ENCODE measurements around the gene ODF4.

DNA sequence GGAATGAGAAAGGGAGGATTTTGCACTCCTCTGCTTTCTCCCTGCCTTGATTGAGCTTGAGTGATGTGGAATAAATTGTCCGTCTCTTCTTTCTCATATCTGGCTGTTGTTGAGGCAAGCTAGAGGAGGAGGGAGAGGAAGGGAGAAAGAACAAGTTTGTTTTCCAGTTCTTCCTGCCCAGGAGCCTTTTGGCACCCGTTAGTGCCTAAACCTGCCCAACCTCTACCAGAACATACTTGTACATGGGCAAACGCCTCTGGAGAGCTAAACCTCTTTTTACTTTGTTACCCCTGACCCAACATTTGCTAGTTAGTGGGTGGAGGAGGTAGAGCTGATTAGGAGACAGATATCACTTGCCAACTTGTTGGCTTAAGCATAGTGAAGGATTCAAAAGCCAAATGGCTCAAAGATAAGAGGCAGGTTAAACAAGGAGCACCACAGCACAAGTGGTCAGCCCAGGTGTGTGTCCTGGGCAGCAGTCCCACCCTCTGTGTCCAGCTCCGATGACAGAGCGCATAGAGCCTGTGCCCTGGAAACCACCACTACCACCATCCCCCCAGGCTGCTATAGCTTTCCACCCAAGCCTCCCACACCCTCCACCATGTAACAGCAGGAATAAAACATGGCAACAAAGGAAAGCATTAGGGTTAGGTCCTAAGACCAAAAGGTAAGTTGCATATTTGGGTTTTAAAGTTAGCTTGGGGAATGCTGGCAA is 6.5 kb downstream of the ODF4 start:
- TF ChIP-seq CTCF (IDR thresholded peaks at IDR 0.05; ENCODE audit: insufficient read depth, low read length, poor library complexity, severe bottlenecking) (no peak), EZH2phosphoT487 (conservative IDR thresholded peaks at IDR 0.05; ENCODE audit: low read length) (no peak)
